Endodermal cell (in vitro differentiated cells): ENCODE results near the gene ZC3H12C. TPM values are rescaled to one million over a fixed set of nuclear protein-coding genes. Genes with fewer than 3 reads are reported as not detected.

ENCODE experiments used
- DNase-seq: peaks from one replicate; pipeline ENCODE4 v3.0.0-alpha.2; 2017
- H3K27ac ChIP-seq: 2 replicates; pipeline ENCODE4 v1.5.1; 2013; ENCODE audit warnings: mild to moderate bottlenecking, low read depth, low read length, moderate library complexity
- H3K27me3 ChIP-seq: 2 replicates; pipeline ENCODE4 v1.6.1; 2013; ENCODE audit warnings: mild to moderate bottlenecking, low read length, moderate library complexity; ENCODE audit not compliant: insufficient read depth, control insufficient read depth, poor library complexity, severe bottlenecking
- H3K36me3 ChIP-seq: 2 replicates; pipeline ENCODE4 v1.7.0; 2013; ENCODE audit warnings: mild to moderate bottlenecking, low read length, moderate library complexity; ENCODE audit not compliant: control insufficient read depth, insufficient read depth
- H3K4me1 ChIP-seq: one replicate; pipeline ENCODE4 v1.7.0; 2013; ENCODE audit warnings: low read length; ENCODE audit not compliant: control insufficient read depth, insufficient read depth
- H3K4me3 ChIP-seq: 2 replicates; pipeline ENCODE4 v1.5.1; 2013; ENCODE audit warnings: mild to moderate bottlenecking, low read length, moderate library complexity
- H3K9ac ChIP-seq: 2 replicates; pipeline ENCODE4 v1.6.1; 2013; ENCODE audit warnings: mild to moderate bottlenecking, low read length, moderate library complexity; ENCODE audit not compliant: poor library complexity, severe bottlenecking; ENCODE audit errors: extremely low read depth
- H3K9me3 ChIP-seq: 2 replicates; pipeline ENCODE4 v1.6.1; 2013; ENCODE audit warnings: mild to moderate bottlenecking, low read length, moderate library complexity; ENCODE audit not compliant: control insufficient read depth
- H3K27ac Mint-ChIP-seq: 2 replicates; pipeline ENCODE4 v1.8.0; 2020; ENCODE audit warnings: mixed read lengths
- H3K27me3 Mint-ChIP-seq: 2 replicates; pipeline ENCODE4 v1.8.0; 2021; ENCODE audit warnings: mild to moderate bottlenecking, mixed read lengths; ENCODE audit not compliant: insufficient read depth
- H3K36me3 Mint-ChIP-seq: 2 replicates; pipeline ENCODE4 v1.8.0; 2020; ENCODE audit warnings: low read depth, mixed read lengths
- H3K4me1 Mint-ChIP-seq: 2 replicates; pipeline ENCODE4 v1.8.0; 2020; ENCODE audit warnings: mixed read lengths
- H3K4me3 Mint-ChIP-seq: 2 replicates; pipeline ENCODE4 v1.8.0; 2020; ENCODE audit warnings: mild to moderate bottlenecking, moderate library complexity, mixed read lengths
- H3K9me3 Mint-ChIP-seq: 2 replicates; pipeline ENCODE4 v1.8.0; 2020; ENCODE audit warnings: mild to moderate bottlenecking, mixed read lengths
- CTCF ChIP-seq: fragments of 200-600 bp; sonication (generic); conservative IDR thresholded peaks from 2 replicates; pipeline ENCODE4 v1.5.0; 2021; ENCODE audit warnings: antibody characterized with exemption, mild to moderate bottlenecking
- WGBS, 2 experiments: methylation state at CpG; one replicate each; pipeline versions ENCODE4 v1.1.5 to v1.1.7; 2013; ENCODE audit warnings: missing lambda C conversion rate in 2 of 2, mixed read lengths in 1 of 2; ENCODE audit not compliant: insufficient coverage in 1 of 2, insufficient read length in 1 of 2; 5-methylcytosine and 5-hydroxymethylcytosine counted together
- total RNA-seq, 2 donors: library from RNA; stranded (reverse); fragmentation: NEBNext Ultra II Directional in 1 of 2; extraction: Animal tissue kit (Norgen Biotek cat#: 25700) in 1 of 2; gene quantifications; 2 replicates in 1 of 2; 3 replicates in 1 of 2; pipeline ENCODE4 v1.2.1, GENCODE V29; 2021

Gene ZC3H12C
- total RNA-seq, 2 donors from 2014 or later: 4.1 to 5.6 TPM

GRCh38 chr11:110094298-110095285 lies 1.4 kb downstream of the ZC3H12C start:
- TF ChIP-seq CTCF: no peak
- no peaks in the 10 kb centered on the region for H3K36me3 ChIP-seq
- no peak for DNase-seq
- Mint-ChIP-seq H3K27me3 (peaks cover 17% of the 10 kb centered on the region), H3K4me3 (peak overlapping the region; percentile 83), H3K36me3 (no peaks in the 10 kb centered on the region), H3K4me1 (peaks cover 7% of the 10 kb centered on the region), H3K27ac (no peak overlapping the region), H3K9me3 (no peaks in the 10 kb centered on the region)
- peak overlapping the region; percentile 54 for H3K9ac ChIP-seq
- H3K9me3 ChIP-seq: no peaks in the 10 kb centered on the region
- H3K27ac ChIP-seq: peak overlapping the region; percentile 79
- peaks cover 23% of the 10 kb centered on the region for H3K27me3 ChIP-seq
- peak overlapping the region; percentile 91 for H3K4me3 ChIP-seq
- 74 to 78% methylated on average over 4 to 7 of the region's 9 CpGs for WGBS, 2 experiments
- no peaks in the 10 kb centered on the region for H3K4me1 ChIP-seq

GRCh38 chr11:110095554-110095953 lies 2.4 kb downstream of the ZC3H12C start:
- H3K4me3 ChIP-seq: peak overlapping the region; percentile 91
- H3K9ac ChIP-seq: no peak overlapping the region
- no peak overlapping the region for H3K27ac ChIP-seq
- Mint-ChIP-seq H3K36me3 (no peaks in the 10 kb centered on the region), H3K4me3 (no peak overlapping the region), H3K9me3 (no peaks in the 10 kb centered on the region), H3K27me3 (peaks cover 17% of the 10 kb centered on the region), H3K4me1 (peaks cover 7% of the 10 kb centered on the region), H3K27ac (no peak overlapping the region)
- H3K4me1 ChIP-seq: no peaks in the 10 kb centered on the region
- DNase-seq: no peak
- H3K36me3 ChIP-seq: peaks cover 4% of the 10 kb centered on the region
- H3K9me3 ChIP-seq: no peaks in the 10 kb centered on the region
- WGBS, 2 experiments: 88 to 91% methylated on average over 5 of the region's 5 CpGs
- no peak for TF ChIP-seq CTCF
- H3K27me3 ChIP-seq: peaks cover 15% of the 10 kb centered on the region

- Histone ChIP-seq H3K27me3 (peaks cover 6% of the 10 kb centered on the region), H3K36me3 (peaks cover 10% of the 10 kb centered on the region), H3K4me1 (no peaks in the 10 kb centered on the region), H3K9me3 (no peaks in the 10 kb centered on the region), H3K9ac (no peak overlapping the region), H3K4me3 (no peak overlapping the region), H3K27ac (no peak overlapping the region)
- WGBS, 2 experiments: 93 to 96% methylated on average over 4 to 5 of the region's 5 CpGs
- Mint-ChIP-seq H3K4me3 (no peak overlapping the region), H3K4me1 (peaks cover 7% of the 10 kb centered on the region), H3K9me3 (no peaks in the 10 kb centered on the region), H3K36me3 (peaks cover 4% of the 10 kb centered on the region), H3K27ac (no peak overlapping the region), H3K27me3 (peaks cover 17% of the 10 kb centered on the region)
- TF ChIP-seq CTCF: no peak
- DNase-seq: no peak
Observed at GRCh38 chr11:110096496-110096895, 3.3 kb downstream of the ZC3H12C start.
